ENCODE results near the gene FBXL17.

GRCh38 chr5:108001222-108001621 is 380.7 kb downstream of the FBXL17 start:
- TF ChIP-seq, protein P1, sequence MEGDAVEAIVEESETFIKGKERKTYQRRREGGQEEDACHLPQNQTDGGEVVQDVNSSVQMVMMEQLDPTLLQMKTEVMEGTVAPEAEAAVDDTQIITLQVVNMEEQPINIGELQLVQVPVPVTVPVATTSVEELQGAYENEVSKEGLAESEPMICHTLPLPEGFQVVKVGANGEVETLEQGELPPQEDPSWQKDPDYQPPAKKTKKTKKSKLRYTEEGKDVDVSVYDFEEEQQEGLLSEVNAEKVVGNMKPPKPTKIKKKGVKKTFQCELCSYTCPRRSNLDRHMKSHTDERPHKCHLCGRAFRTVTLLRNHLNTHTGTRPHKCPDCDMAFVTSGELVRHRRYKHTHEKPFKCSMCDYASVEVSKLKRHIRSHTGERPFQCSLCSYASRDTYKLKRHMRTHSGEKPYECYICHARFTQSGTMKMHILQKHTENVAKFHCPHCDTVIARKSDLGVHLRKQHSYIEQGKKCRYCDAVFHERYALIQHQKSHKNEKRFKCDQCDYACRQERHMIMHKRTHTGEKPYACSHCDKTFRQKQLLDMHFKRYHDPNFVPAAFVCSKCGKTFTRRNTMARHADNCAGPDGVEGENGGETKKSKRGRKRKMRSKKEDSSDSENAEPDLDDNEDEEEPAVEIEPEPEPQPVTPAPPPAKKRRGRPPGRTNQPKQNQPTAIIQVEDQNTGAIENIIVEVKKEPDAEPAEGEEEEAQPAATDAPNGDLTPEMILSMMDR (IDR thresholded peaks at IDR 0.05; ENCODE audit: insufficient read depth, low read length, poor library complexity, severe bottlenecking), result no peak
- no peak for TF ChIP-seq EZH2phosphoT487 (conservative IDR thresholded peaks at IDR 0.05; ENCODE audit: low read length)

All from SU-DHL-6 (cell line).